HepG2 (cell line): Measurements from ENCODE around the gene TUT4. TPM values are rescaled to one million over a fixed set of nuclear protein-coding genes. Genes with fewer than 3 reads are reported as not detected.
A peak's percentile ranks its signal among the peaks of the same experiment; 100 is the strongest.

Experiments used
- MIXL1 ChIP-seq: IDR thresholded peaks from 2 replicates; pipeline ENCODE4 v1.6.1; 2016
- NFAT5 ChIP-seq: sonication (generic); formaldehyde crosslinking; IDR thresholded peaks from 2 replicates; pipeline ENCODE4 v1.4.0; 2020; ENCODE audit warnings: missing genetic modification reagents
- PRDM4 ChIP-seq: sonication (generic); formaldehyde crosslinking; IDR thresholded peaks from 2 replicates; pipeline ENCODE4 v1.9.0; 2021; ENCODE audit warnings: missing genetic modification reagents, borderline replicate concordance
- ZBED4 ChIP-seq: sonication (generic); formaldehyde crosslinking; IDR thresholded peaks from 2 replicates; pipeline ENCODE4 v1.4.0; 2020; ENCODE audit warnings: missing genetic modification reagents, borderline replicate concordance
- ZBTB20 ChIP-seq: sonication (generic); formaldehyde crosslinking; IDR thresholded peaks from 2 replicates; pipeline ENCODE4 v1.8.1; 2023; ENCODE audit warnings: missing genetic modification reagents, low read depth, mild to moderate bottlenecking, borderline replicate concordance
- ZBTB49 ChIP-seq: sonication (generic); formaldehyde crosslinking; IDR thresholded peaks from 2 replicates; pipeline ENCODE4 v1.4.0; 2020; ENCODE audit warnings: missing genetic modification reagents, borderline replicate concordance
- ZNF329 ChIP-seq: sonication (generic); formaldehyde crosslinking; IDR thresholded peaks from 2 replicates; pipeline ENCODE4 v1.9.0; 2021; ENCODE audit warnings: low read depth, mild to moderate bottlenecking, missing genetic modification reagents
- ZNF569 ChIP-seq: sonication (generic); formaldehyde crosslinking; IDR thresholded peaks from 2 replicates; pipeline ENCODE4 v1.5.0; 2020; ENCODE audit warnings: mild to moderate bottlenecking, missing genetic modification reagents, moderate library complexity, borderline replicate concordance
- ZNF850 ChIP-seq: sonication (generic); formaldehyde crosslinking; conservative IDR thresholded peaks from 2 replicates; pipeline ENCODE4 v1.9.0; 2021; ENCODE audit warnings: mild to moderate bottlenecking, missing genetic modification reagents
- ZSCAN5A ChIP-seq: sonication (generic); formaldehyde crosslinking; IDR thresholded peaks from 2 replicates; pipeline ENCODE4 v1.8.0; 2022; ENCODE audit warnings: mild to moderate bottlenecking, missing genetic modification reagents, borderline replicate concordance
- polyA plus RNA-seq, 8 experiments: library from polyadenylated mRNA; depleted of rRNA in 3 of 8; stranded (reverse) in 7 of 8; unstranded in 1 of 8; fragments of >200 nt; fragmentation: Illumina TruSeq in 4 of 8; extraction: Trizol in 4 of 8; gene quantifications; 2 replicates each; pipeline versions ENCODE4 v1.2.1 to v1.2.3, GENCODE V29; 2011 to 2016; ENCODE audit warnings: low read depth in 4 of 8, missing spikeins in 1 of 8, mixed read lengths in 1 of 8; ENCODE audit not compliant: insufficient read depth in 1 of 8
- total RNA-seq, 5 experiments: library from RNA; depleted of rRNA; stranded (reverse); fragments of >200 nt; fragmentation: Illumina TruSeq; extraction: Trizol; gene quantifications; 2 replicates each; pipeline ENCODE4 v1.2.3, GENCODE V29; 2016; ENCODE audit warnings: low read depth in 1 of 5

The TUT4 gene
- total and polyA plus RNA-seq, 2 of the 13 experiments (the other 11 are each of a cell fraction or from before 2014, with no cell fraction given), result 44.7 to 53.5 TPM

- peak; percentile 18; the same call in 1 of the 2 replicates for TF ChIP-seq ZBED4 (CRISPR knock-in tag)
- no peak for TF ChIP-seq ZSCAN5A (CRISPR knock-in tag)
- TF ChIP-seq MIXL1, result no peak
- TF ChIP-seq ZBTB49, result no peak
- 0 out of 2 replicates have a peak, but pooled peaks have one; percentile 37 for TF ChIP-seq ZBTB20 (CRISPR knock-in tag)
- TF ChIP-seq NFAT5 (CRISPR knock-in tag), result peak; percentile 91
- TF ChIP-seq ZNF569 (CRISPR knock-in tag), result no peak
- TF ChIP-seq PRDM4 (CRISPR knock-in tag), result no peak
- no peak for TF ChIP-seq ZNF850 (CRISPR knock-in tag)
- TF ChIP-seq ZNF329 (CRISPR knock-in tag), result no peak
These were observed 722 bp upstream of the TUT4 start (continued) for GRCh38 chr1:52553362-52554266.
